KMS-11 (cell line): Measurements from ENCODE around the gene NINL.

Experiments
- H2AFZ ChIP-seq: fragments of 200-600 bp; sonication (generic); 2 replicates; pipeline ENCODE4 v1.6.1; 2016; ENCODE audit warnings: antibody characterized with exemption, mixed run types, low read depth
- H3K27ac ChIP-seq: fragments of 200-600 bp; sonication (generic); 2 replicates; pipeline ENCODE4 v1.6.1; 2016; ENCODE audit warnings: mild to moderate bottlenecking, mixed run types
- H3K27me3 ChIP-seq: fragments of 200-600 bp; sonication (generic); 2 replicates; pipeline ENCODE4 v1.6.1; 2017; ENCODE audit warnings: mild to moderate bottlenecking, low read depth, mixed run types, moderate library complexity; ENCODE audit not compliant: insufficient read depth
- H3K36me3 ChIP-seq: fragments of 200-600 bp; sonication (generic); 2 replicates; pipeline ENCODE4 v1.6.1; 2017; ENCODE audit warnings: mild to moderate bottlenecking, mixed run types; ENCODE audit not compliant: insufficient read depth
- H3K4me1 ChIP-seq: fragments of 200-600 bp; sonication (generic); 2 replicates; pipeline ENCODE4 v1.6.1; 2016; ENCODE audit warnings: mild to moderate bottlenecking, low read depth, mixed run types; ENCODE audit not compliant: poor library complexity, severe bottlenecking
- H3K4me2 ChIP-seq: fragments of 200-600 bp; sonication (generic); 2 replicates; pipeline ENCODE4 v1.7.0; 2016; ENCODE audit warnings: mild to moderate bottlenecking, mixed run types
- H3K4me3 ChIP-seq: fragments of 200-600 bp; sonication (generic); IDR thresholded peaks from 2 replicates; pipeline ENCODE4 v1.6.1; 2017; ENCODE audit warnings: low read depth, low read length, mixed read lengths; ENCODE audit not compliant: insufficient read depth
- H3K79me2 ChIP-seq: fragments of 200-600 bp; sonication (generic); 2 replicates; pipeline ENCODE4 v1.6.1; 2016; ENCODE audit warnings: low read depth, mixed run types; ENCODE audit not compliant: insufficient read depth
- H3K9ac ChIP-seq: fragments of 200-600 bp; sonication (generic); 2 replicates; pipeline ENCODE4 v1.6.1; 2016; ENCODE audit warnings: mild to moderate bottlenecking, mixed run types
- H4K20me1 ChIP-seq: fragments of 200-600 bp; sonication (generic); 2 replicates; pipeline ENCODE4 v1.6.1; 2016; ENCODE audit warnings: mild to moderate bottlenecking, mixed run types; ENCODE audit not compliant: insufficient read depth
- TF ChIP-seq, protein P1 (sequence below): fragments of 200-600 bp; sonication (generic); conservative IDR thresholded peaks from 2 replicates; pipeline ENCODE4 v1.6.1; 2017; ENCODE audit warnings: low read depth, mild to moderate bottlenecking, antibody characterized with exemption, low read length, moderate library complexity, mixed read lengths

NINL gene

GRCh38 chr20:25532015-25532751 is 53.1 kb downstream of the NINL start:
- no peaks in the 10 kb centered on the region for H3K36me3 ChIP-seq
- no peak overlapping the region for H3K4me2 ChIP-seq
- H4K20me1 ChIP-seq = no peaks in the 10 kb centered on the region
- no peak overlapping the region for H2AFZ ChIP-seq
- no peak overlapping the region for H3K27ac ChIP-seq
- no peaks in the 10 kb centered on the region for H3K79me2 ChIP-seq
- no peaks in the 10 kb centered on the region for H3K27me3 ChIP-seq
- no peaks in the 10 kb centered on the region for H3K4me1 ChIP-seq
- H3K4me3 ChIP-seq = no peak overlapping the region
- H3K9ac ChIP-seq = no peak overlapping the region
- TF ChIP-seq, protein P1, sequence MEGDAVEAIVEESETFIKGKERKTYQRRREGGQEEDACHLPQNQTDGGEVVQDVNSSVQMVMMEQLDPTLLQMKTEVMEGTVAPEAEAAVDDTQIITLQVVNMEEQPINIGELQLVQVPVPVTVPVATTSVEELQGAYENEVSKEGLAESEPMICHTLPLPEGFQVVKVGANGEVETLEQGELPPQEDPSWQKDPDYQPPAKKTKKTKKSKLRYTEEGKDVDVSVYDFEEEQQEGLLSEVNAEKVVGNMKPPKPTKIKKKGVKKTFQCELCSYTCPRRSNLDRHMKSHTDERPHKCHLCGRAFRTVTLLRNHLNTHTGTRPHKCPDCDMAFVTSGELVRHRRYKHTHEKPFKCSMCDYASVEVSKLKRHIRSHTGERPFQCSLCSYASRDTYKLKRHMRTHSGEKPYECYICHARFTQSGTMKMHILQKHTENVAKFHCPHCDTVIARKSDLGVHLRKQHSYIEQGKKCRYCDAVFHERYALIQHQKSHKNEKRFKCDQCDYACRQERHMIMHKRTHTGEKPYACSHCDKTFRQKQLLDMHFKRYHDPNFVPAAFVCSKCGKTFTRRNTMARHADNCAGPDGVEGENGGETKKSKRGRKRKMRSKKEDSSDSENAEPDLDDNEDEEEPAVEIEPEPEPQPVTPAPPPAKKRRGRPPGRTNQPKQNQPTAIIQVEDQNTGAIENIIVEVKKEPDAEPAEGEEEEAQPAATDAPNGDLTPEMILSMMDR = no peak

GRCh38 chr20:25529295-25529951 is 55.9 kb downstream of the NINL start:
- H3K4me1 ChIP-seq = no peaks in the 10 kb centered on the region
- H3K27me3 ChIP-seq = no peaks in the 10 kb centered on the region
- H3K4me2 ChIP-seq = no peak overlapping the region
- no peak overlapping the region for H3K4me3 ChIP-seq
- H4K20me1 ChIP-seq = no peaks in the 10 kb centered on the region
- TF ChIP-seq, protein P1 = no peak
- no peak overlapping the region for H2AFZ ChIP-seq
- no peak overlapping the region for H3K27ac ChIP-seq
- no peak overlapping the region for H3K9ac ChIP-seq
- H3K36me3 ChIP-seq = no peaks in the 10 kb centered on the region
- no peaks in the 10 kb centered on the region for H3K79me2 ChIP-seq

- Histone ChIP-seq H3K4me1 (no peaks in the 10 kb centered on the region), H3K79me2 (no peaks in the 10 kb centered on the region), H3K4me3 (no peak overlapping the region), H3K27ac (no peak overlapping the region), H3K4me2 (no peak overlapping the region), H3K27me3 (no peaks in the 10 kb centered on the region), H4K20me1 (no peaks in the 10 kb centered on the region), H2AFZ (no peak overlapping the region), H3K36me3 (no peaks in the 10 kb centered on the region), H3K9ac (no peak overlapping the region)
- TF ChIP-seq, protein P1 = no peak
Measured at GRCh38 chr20:25527949-25528348, 57.4 kb downstream of the NINL start.

- H3K79me2 ChIP-seq = no peaks in the 10 kb centered on the region
- no peak overlapping the region for H3K9ac ChIP-seq
- H4K20me1 ChIP-seq = no peaks in the 10 kb centered on the region
- no peak overlapping the region for H3K4me3 ChIP-seq
- no peak overlapping the region for H2AFZ ChIP-seq
- H3K36me3 ChIP-seq = no peaks in the 10 kb centered on the region
- no peaks in the 10 kb centered on the region for H3K4me1 ChIP-seq
- TF ChIP-seq, protein P1 = no peak
- H3K27ac ChIP-seq = no peak overlapping the region
- no peak overlapping the region for H3K4me2 ChIP-seq
- no peaks in the 10 kb centered on the region for H3K27me3 ChIP-seq
Measured at GRCh38 chr20:25526446-25526845, 58.9 kb downstream of the NINL start.
